Measurements from ENCODE around the gene HS1BP3.

The HS1BP3 gene

GRCh38 chr2:20582600-20583221, 68.2 kb downstream of the HS1BP3 start:
- DNase-seq, result no peak

GRCh38 chr2:20580690-20581437, 70.0 kb downstream of the HS1BP3 start:
- no peak for DNase-seq

- DNase-seq, result no peak
Observed at GRCh38 chr2:20579866-20580265, 71.0 kb downstream of the HS1BP3 start.

DNA sequence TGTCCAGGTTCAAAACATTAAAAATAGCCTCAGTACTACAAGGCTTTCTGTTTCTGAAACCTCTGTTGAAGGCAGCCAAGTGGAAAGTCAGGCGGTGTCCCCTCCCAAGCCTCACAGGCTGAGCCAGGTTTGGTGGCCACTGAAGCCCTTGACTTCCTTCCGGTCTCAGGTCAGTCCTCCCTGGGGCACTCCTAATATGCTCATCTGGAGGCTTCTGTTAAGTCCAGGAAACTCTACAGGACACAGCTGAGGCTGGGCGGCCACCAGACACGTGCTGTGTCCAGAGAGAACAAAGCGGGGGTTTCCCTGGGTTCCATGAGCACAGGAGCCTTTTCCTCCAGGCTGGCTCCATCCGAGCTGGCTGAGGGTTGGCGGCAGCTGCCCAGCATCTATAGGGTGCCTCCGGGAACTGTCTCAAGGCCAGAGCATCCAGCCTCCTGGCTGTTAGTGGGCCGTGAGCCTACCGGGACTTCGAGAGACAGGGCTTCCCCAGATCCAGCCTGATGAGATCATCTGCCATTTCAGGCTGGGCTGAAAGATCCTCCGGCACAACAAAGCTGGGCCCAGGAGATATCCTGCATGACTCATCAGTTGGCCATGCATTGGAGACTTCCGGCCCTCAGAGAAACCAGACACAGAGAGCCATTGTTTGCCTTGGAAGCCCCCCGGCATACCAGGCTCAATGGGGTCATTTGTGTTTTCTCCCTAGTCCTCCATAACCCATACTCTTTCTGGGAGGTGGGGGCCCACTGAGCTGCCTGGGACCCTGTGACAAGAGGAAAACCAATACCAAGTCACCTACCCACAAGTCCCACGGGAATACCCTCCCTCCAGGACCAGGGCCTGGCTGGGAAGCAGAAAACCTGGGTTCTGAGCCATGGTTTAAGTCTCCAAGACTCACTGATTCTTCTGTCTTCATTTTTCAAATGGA, 71.7 kb downstream of the HS1BP3 start:
- DNase-seq, result no peak

- no peak for DNase-seq
Observed at GRCh38 chr2:20578266-20578894, 72.5 kb downstream of the HS1BP3 start.

DNA sequence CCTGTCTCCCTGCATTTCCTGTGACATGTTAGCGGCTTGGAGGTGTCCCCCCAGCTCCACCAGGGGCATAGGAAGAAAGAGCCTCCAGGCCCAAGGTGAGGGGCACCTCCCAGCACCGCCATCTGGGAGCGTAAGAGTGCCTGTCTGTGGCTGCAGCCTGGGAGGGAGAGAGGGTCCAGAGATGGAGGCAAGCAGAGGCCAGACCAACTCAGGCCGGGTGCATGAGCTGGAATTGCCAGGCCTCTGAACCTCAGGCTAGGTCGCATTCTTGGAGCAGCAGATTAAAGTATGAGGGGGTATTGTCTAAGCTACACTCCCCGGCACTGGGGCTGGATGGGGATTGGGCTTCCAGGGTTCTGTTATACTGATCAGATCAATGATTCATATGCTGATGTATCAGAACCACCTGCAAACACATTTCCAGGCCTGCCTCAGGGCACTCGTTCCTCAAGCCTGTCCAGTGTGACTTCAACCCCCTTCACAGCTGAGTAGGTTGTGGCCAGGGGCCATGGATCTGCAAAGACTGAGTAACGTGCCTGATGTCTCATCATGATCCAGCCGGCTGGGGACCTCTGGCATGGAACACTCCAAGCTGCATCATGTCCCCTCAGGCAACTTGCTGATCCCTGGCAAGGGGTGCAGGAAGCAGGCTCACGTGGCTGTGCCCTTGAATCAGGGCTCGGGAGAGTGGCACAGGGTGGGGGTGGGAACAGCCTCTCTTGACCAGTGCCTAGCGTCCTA, 73.2 kb downstream of the HS1BP3 start:
- DNase-seq, result no peak

- DNase-seq, result peak; percentile 6
Observed at GRCh38 chr2:20576598-20577115, 74.2 kb downstream of the HS1BP3 start.

DNA sequence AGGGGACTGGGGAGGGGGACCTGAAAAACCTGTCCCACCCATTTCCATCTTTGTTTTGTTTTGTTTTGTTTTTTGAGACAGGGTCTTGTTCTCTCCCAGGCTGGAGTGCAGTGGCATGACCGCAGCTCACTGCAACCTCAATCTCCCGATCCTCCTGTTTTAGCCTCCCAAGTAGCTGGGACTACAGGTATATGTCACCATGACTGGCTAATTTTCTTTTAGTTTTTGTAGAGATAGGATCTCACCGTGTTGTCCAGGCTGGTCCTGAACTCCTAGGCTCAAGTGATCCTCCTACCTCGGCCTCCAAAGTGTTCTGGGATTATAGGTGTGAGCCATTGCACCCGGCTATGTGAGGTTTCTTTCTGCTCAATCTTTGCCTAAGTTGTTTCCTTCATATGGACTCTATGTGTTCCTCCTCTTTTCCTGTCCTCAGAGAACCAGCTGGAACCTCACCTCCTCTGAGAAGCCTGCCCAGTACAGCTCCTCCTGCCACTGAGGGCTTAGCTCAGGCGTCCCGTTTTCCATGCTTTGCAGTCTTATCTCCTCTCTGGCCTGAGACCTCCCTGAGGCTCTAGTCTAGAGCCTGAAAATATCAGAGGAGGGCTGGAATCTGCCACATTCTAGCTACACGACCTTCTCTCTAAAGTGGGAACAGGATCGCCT, 74.8 kb downstream of the HS1BP3 start:
- no peak for DNase-seq

DNA sequence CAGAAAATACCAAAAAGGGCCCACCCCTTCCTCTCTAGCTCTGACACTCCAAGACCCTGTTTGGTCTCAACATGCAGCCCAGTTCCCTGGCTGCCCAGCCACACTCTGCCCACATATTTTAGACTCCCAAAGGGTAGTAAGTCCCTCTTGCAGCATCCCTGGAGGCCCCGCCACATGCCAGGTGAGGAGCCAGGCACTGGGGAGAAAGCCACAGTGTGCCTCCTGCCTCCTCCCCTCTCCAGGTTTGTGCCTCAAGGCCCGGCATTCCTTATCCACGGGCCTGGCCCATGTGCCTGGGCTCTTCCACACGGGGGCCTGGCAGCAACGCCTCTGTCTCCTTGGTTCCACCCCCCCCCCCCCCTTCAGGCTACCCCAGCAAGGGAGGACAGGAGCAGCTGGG, 75.5 kb downstream of the HS1BP3 start:
- no peak for DNase-seq

- DNase-seq, result no peak
Observed at GRCh38 chr2:20574930-20575329, 76.0 kb downstream of the HS1BP3 start.

DNA sequence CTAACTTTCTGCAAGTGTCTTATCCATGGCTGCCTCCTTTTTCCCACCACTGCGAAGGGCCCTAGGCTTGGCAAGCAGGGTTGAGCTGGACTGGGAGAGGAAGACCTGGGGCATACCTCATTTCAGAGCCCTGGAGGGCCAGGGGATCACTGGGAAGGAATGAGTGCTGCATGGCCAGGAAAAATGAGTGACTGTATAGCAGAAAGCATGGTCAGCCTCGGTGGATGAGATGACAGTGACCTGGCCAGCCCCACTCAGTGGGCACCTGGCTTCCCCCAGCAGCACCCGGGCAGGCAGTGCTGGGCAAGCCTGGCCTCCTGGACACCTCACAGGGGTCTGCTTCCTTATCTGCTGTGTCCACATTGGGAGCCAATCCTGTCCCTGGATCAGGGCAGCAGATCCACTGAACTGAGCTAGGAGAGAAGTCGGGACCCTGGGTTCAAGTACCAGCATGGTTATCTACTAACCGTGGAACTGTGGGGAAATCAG, 76.4 kb downstream of the HS1BP3 start:
- DNase-seq, result no peak

DNA sequence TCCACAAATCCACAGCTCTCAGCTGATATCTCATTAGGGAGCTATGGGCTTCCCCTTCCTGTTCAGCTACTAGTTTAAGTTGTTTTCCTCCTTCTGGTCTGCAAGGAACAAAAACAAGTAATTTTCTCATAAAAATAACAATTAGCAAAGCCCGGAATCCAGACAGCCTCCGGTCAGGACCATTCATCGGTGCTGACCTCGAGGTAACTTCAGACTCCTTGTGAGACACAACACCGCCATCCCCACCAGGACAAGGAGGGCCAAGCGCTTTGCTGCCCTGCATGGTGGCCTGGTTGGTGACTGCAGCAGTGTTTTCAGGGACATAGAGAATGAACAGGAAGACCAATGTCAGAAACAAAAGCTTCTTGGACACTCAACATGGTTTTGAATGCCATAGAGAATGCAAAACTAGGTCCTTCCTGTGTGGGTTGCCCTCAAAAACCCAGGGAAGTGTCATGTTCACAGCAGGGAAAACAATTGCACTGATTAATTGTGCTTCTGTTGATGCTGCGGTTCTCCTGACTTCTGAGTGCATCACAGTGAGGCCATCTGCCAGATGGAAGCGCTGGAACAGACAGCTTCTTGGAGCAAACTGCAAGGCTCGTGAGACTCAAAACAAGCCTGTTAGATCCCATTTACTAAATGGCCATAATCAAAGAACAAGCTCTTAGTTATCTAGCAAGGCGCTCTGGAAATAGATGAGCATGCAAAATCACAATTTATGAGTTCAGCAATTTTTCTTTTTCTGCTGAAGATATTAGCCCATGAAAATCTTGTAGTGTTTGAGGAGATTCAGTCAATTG, 77.1 kb downstream of the HS1BP3 start:
- no peak for DNase-seq

DNA sequence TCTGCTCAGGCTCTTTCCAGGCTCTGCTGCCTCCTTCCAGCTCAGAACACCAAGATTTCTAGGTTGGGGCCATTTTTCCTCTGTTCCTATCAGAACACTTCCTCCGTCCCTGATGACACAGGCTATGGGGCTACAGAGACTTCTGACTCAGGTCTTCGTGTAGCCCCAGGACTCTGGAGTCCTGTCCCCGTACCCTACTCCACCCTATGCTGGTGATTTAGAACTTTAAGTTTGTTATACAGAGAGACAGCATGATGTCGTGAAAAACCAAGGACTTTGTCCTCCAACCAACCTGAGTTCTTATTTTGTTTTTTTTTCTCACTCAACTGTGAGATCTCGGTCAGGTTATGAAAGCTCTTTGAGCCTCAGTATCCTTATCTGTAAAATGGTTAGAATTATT, 78.7 kb downstream of the HS1BP3 start:
- no peak for DNase-seq

DNA sequence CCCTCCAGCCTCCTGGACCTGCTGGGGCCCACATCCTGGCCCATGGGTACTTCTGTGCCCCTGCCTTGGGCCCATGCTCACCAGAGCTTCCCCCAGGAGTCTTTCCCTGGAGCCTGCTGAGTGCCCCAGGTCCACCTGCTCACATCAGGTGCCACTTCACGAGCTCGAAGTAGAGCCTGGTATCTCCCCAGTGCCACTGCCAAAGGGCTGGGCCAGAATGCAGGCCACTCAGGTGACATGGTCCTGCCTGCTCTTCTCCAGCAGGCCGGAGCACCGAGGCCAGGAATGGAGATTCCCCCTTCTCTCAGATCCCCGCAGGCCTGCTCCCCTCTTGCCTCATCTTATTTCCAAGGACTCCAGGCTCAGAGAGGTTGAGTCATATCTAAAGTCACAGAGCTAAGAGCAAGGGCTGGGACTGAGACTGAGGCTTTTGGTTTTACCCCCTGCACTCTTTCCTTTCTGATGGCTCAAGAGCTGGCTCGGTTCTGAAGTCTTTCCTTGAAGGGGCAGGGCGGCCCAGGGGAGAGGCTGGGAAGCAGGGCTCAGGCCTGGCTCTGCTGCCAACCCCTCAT, 79.2 kb downstream of the HS1BP3 start:
- no peak for DNase-seq

GRCh38 chr2:20571231-20571630, 79.7 kb downstream of the HS1BP3 start:
- DNase-seq, result no peak

GRCh38 chr2:20570249-20570648, 80.6 kb downstream of the HS1BP3 start:
- DNase-seq, result no peak

DNA sequence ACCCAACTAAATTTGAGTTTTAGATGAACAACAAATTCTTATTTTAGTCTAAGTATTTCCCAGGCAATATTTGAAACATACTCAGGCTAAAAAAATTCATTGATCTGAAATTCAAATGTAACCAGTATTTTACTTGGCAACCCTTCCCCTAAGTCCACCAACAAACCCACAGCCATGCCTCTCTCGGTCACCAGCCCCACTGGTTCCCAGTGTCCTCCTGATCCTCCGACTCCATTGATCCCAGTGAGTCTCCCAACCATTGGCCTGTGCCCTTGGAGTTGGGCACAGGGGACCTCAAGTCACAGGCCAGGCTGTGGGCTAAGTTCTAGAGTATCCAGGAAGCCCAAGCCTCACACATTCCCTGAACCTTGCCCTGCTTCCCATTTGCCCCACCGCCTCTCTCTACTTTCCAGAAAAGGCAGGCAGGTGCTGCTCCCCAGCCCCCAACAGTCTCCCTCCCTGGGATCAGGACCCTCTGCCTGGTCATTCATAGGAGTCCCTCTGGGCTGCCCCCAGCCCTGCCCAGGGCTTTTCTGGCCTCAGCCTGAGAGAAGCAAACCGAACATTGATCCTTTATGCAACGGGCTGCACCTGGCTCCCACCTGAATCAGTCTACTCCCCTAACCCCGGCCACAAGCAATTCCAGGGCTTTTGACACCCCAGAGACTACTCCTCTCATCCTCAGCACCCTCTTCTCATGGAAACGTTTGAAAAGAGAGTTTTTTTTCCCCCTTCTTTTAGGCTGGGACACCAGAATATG, 81.3 kb downstream of the HS1BP3 start:
- no peak for DNase-seq

DNA sequence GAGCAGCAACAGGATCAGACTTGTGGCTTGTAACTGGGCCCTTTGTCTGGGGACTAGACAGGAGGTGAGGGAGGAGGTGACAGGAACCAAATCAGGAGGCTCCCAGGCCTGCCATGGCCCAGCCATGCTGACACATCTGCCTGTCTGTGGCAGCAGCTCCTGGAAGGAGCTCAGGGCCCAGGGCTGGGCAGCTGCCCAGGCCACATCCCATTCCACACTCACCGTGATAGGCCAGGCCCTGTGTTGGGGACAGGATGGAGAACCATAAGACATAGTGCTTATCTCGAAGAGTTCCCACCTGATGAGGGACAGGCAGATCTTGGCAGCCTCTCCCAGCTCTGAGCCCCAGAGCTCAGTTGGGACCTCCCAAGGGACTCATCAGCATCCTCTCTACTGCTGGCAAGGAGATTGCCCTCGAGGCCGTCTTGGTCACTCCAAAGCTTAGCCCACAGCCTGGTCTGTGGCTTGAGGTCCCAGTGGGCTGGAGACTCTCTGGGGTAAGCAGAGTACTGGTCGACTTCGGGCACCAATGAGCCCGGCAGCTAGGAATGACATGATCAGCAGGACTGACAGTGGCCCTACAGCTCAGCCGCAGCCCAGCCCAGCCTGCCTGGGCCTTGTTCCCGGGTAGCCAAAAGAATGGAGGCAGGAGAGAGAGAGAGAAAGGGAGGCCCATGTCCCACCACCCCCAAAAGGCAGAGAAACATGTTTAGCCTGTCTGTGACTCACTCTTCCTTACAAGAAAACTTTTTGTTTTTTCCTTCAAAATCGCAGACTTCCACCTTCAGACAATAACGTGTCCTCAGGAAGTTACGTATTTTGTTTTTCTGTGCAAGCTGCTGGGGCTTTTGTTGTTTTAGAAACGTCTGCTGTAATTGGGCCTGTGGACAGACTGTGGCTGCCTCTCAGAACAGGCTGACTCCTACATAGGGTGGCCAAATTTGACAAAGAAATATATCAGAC, 82.1 kb downstream of the HS1BP3 start:
- no peak for DNase-seq

GRCh38 chr2:20567926-20568179, 83.0 kb downstream of the HS1BP3 start:
- DNase-seq, result no peak

Data from stimulated activated naive CD4-positive, alpha-beta T cell treated with Interleukin-2 at 50 U/mL for 16 hours (primary cell).